ENCODE results near the gene DEPP1. TPM values are rescaled to one million over a fixed set of nuclear protein-coding genes. Genes with fewer than 3 reads are reported as not detected.

The DEPP1 gene
- total RNA-seq, 2 experiments from 2014 or later: 0.28 to 0.34 TPM

- CTCF ChIA-PET: interaction anchor here (0.5 to 3.7 kb wide), 15 partner anchors 12 to 475 kb away, joined by 3 to 23 read pairs (median 4); partner anchors contain the start of gene DEPP1
- peak; percentile 91 for DNase-seq
- POLR2A ChIA-PET: no interaction called here
- Mint-ChIP-seq H3K4me1 (peaks cover 5% of the 10 kb centered on the region), H3K36me3 (ENCODE audit: low read depth) (no peaks in the 10 kb centered on the region), H3K27me3 (no peaks in the 10 kb centered on the region), H3K9me3 (ENCODE audit: low read depth) (no peaks in the 10 kb centered on the region), H3K27ac (no peak overlapping the region), H3K4me3 (no peak overlapping the region)
- intact Hi-C loops (cut with DNase I, micrococcal nuclease): loop anchor here (1.0 kb wide), 1 partner anchor 43 kb away; no protein-coding TSS in a partner anchor
- ATAC-seq: peak; percentile 99
These were observed 45.8 kb downstream of the DEPP1 start for GRCh38 chr10:44932517-44933450.

GRCh38 chr10:44931621-44932516 is 46.7 kb downstream of the DEPP1 start:
- Mint-ChIP-seq H3K4me1 (peaks cover 5% of the 10 kb centered on the region), H3K36me3 (ENCODE audit: low read depth) (no peaks in the 10 kb centered on the region), H3K27me3 (no peaks in the 10 kb centered on the region), H3K27ac (no peak overlapping the region), H3K9me3 (ENCODE audit: low read depth) (no peaks in the 10 kb centered on the region), H3K4me3 (no peak overlapping the region)
- ChIA-PET CTCF (interaction anchor here (0.5 to 3.7 kb wide), 13 partner anchors 14 to 476 kb away, joined by 3 to 23 read pairs (median 6); partner anchors contain the start of gene DEPP1), POLR2A (no interaction called here)
- intact Hi-C loops (cut with DNase I, micrococcal nuclease): loop anchor here (1.0 kb wide), 1 partner anchor 43 kb away; no protein-coding TSS in a partner anchor
- DNase-seq (no peak), ATAC-seq (no peak)

- Mint-ChIP-seq H3K4me1 (peaks cover 5% of the 10 kb centered on the region), H3K36me3 (ENCODE audit: low read depth) (no peaks in the 10 kb centered on the region), H3K27me3 (no peaks in the 10 kb centered on the region), H3K4me3 (no peak overlapping the region), H3K27ac (no peak overlapping the region), H3K9me3 (ENCODE audit: low read depth) (no peaks in the 10 kb centered on the region)
- DNase-seq: no peak
- POLR2A ChIA-PET: no interaction called here
- ATAC-seq: no peak
- CTCF ChIA-PET: interaction anchor here (1.0 to 3.7 kb wide), 3 partner anchors 35 to 45 kb away, joined by 3 to 23 read pairs (median 17); no protein-coding TSS in a partner anchor
- intact Hi-C loops (cut with DNase I, micrococcal nuclease): no loop called here
These were observed 47.5 kb downstream of the DEPP1 start for GRCh38 chr10:44930904-44931620.

- Mint-ChIP-seq H3K36me3 (ENCODE audit: low read depth) (no peaks in the 10 kb centered on the region), H3K4me1 (no peaks in the 10 kb centered on the region), H3K9me3 (ENCODE audit: low read depth) (no peaks in the 10 kb centered on the region), H3K4me3 (no peak overlapping the region), H3K27ac (no peak overlapping the region), H3K27me3 (no peaks in the 10 kb centered on the region)
- ChIA-PET POLR2A (no interaction called here), CTCF (interaction anchor here (0.6 to 1.2 kb wide), 2 partner anchors 39 to 62 kb away, joined by 3 to 5 read pairs; no protein-coding TSS in a partner anchor)
- no peak for DNase-seq
- no peak for ATAC-seq
- intact Hi-C loops (cut with DNase I, micrococcal nuclease): no loop called here
These were observed 49.0 kb downstream of the DEPP1 start for GRCh38 chr10:44929356-44930255.

DNA sequence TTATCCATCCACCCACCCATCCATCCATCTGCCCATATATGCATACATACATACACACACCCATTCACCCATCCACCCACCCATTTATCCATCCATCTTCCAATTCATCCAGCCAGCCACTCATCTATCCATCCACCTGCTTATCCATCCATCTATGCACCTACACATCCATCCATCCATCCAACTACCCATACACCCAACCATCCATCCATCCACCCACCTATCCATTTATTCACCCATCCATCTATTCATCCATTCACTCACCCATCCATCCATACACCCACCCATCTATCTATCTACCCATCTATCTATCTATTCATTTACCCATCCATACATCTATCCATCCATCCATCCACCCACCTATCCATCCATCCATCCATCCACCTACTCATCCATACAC is 50.1 kb downstream of the DEPP1 start:
- POLR2A ChIA-PET: no interaction called here
- CTCF ChIA-PET: interaction anchor here (1.2 kb wide), 1 partner anchor 40 kb away, joined by 5 read pairs; no protein-coding TSS in a partner anchor
- H3K4me1 Mint-ChIP-seq: no peaks in the 10 kb centered on the region

DNA sequence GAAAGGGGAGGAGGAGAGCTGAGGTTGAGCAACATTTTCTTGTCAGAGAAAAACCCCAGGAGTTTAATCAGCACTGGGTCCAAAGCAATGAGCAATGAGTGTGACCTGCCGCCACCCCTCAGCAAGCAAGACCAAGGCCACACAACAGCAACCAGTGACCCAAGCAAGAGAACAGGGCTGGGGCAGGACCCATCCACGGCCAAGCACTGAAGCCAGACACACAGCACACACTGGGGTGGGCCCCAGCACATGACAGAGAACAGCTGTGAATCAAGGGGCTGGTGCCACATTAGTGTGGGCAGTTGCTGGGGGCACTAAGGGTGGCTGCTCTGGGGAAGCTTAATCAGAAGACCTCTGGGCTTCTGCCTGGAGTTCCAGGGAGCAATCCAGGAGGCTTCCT is 51.3 kb downstream of the DEPP1 start:
- no peak overlapping the region for H3K4me3 Mint-ChIP-seq
- ChIA-PET POLR2A (no interaction called here), CTCF (interaction anchor here (1.5 kb wide), 1 partner anchor 26 kb away, joined by 3 read pairs; no protein-coding TSS in a partner anchor)
- intact Hi-C loops (cut with DNase I, micrococcal nuclease): no loop called here
- no peaks in the 10 kb centered on the region for H3K9me3 Mint-ChIP-seq (ENCODE audit: low read depth)
- H3K4me1 Mint-ChIP-seq: no peaks in the 10 kb centered on the region
- no peak for DNase-seq
- H3K27ac Mint-ChIP-seq: no peak overlapping the region
- no peaks in the 10 kb centered on the region for H3K36me3 Mint-ChIP-seq (ENCODE audit: low read depth)
- no peaks in the 10 kb centered on the region for H3K27me3 Mint-ChIP-seq
- ATAC-seq: no peak

More for the DNA sequence above, 50.1 kb downstream of the DEPP1 start:
- Mint-ChIP-seq H3K36me3 (ENCODE audit: low read depth) (no peaks in the 10 kb centered on the region), H3K27me3 (no peaks in the 10 kb centered on the region), H3K4me3 (no peak overlapping the region), H3K9me3 (ENCODE audit: low read depth) (no peaks in the 10 kb centered on the region), H3K27ac (no peak overlapping the region)
- ATAC-seq (no peak), DNase-seq (no peak)
- intact Hi-C loops (cut with DNase I, micrococcal nuclease): no loop called here

- ATAC-seq (no peak), DNase-seq (no peak)
- intact Hi-C loops (cut with DNase I, micrococcal nuclease): no loop called here
- ChIA-PET CTCF (interaction anchor here (1.5 kb wide), 1 partner anchor 27 kb away, joined by 3 read pairs; no protein-coding TSS in a partner anchor), POLR2A (no interaction called here)
- no peaks in the 10 kb centered on the region for H3K27me3 Mint-ChIP-seq
- H3K27ac Mint-ChIP-seq: no peak overlapping the region
- no peak overlapping the region for H3K4me3 Mint-ChIP-seq
- no peaks in the 10 kb centered on the region for H3K9me3 Mint-ChIP-seq (ENCODE audit: low read depth)
- H3K4me1 Mint-ChIP-seq: no peaks in the 10 kb centered on the region
- H3K36me3 Mint-ChIP-seq (ENCODE audit: low read depth): no peaks in the 10 kb centered on the region
These were observed 51.8 kb downstream of the DEPP1 start for GRCh38 chr10:44926751-44927351.

Other genes with a start within 250 kb of the DEPP1 start
- not detected for gene TMEM72, start 67.5 kb downstream of the DEPP1 start, total RNA-seq
- gene RASSF4, start 19.0 kb downstream of the DEPP1 start, total RNA-seq: 1 to 10 TPM; 1.0 to 1.3 TPM
- gene ZNF22, start 22.1 kb upstream of the DEPP1 start, total RNA-seq: 10 to 100 TPM; 18.8 to 21.6 TPM